ENCODE measurements around the gene TAS2R14. TPM values are rescaled to one million over a fixed set of nuclear protein-coding genes. Genes with fewer than 3 reads are reported as not detected.

Gene TAS2R14, protein sequence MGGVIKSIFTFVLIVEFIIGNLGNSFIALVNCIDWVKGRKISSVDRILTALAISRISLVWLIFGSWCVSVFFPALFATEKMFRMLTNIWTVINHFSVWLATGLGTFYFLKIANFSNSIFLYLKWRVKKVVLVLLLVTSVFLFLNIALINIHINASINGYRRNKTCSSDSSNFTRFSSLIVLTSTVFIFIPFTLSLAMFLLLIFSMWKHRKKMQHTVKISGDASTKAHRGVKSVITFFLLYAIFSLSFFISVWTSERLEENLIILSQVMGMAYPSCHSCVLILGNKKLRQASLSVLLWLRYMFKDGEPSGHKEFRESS
- total RNA-seq (2012; rRNA removed): 2.4 and 3.5 TPM in 2 replicates

- H3K4me2 ChIP-seq (ENCODE audit: low read length): no peak within 1 kb of the TSS
- no peak within 1 kb of the TSS for H3K4me3 ChIP-seq (ENCODE audit: low read length)
- H3K9ac ChIP-seq (ENCODE audit: low read depth, low read length): no peak within 1 kb of the TSS
- H3K4me1 ChIP-seq (ENCODE audit: control insufficient read depth, insufficient read depth, low read length): peaks cover 3% of the 10 kb centered on the region
- H3K27me3 ChIP-seq (ENCODE audit: control insufficient read depth, insufficient read depth, low read length): no peaks in the 10 kb centered on the region
- no peaks in the 10 kb centered on the region for H3K9me3 ChIP-seq (replicated peaks; ENCODE audit: low read length)
- H3K36me3 ChIP-seq (ENCODE audit: insufficient read depth, low read length): no peaks in the 10 kb centered on the region
Observed at GRCh38 chr12:10939163-10939562, at the start of gene TAS2R14. Gene TAS2R14, minus strand, starts transcription at chr12:10939263. Its CDS starts 56 bp downstream, at chr12:10939207.

- H3K36me3 ChIP-seq (ENCODE audit: insufficient read depth, low read length): no peaks in the 10 kb centered on the region
- no peak within 1 kb of the TSS for H3K9ac ChIP-seq (ENCODE audit: low read depth, low read length)
- H3K4me3 ChIP-seq (ENCODE audit: low read length): no peak within 1 kb of the TSS
- no peaks in the 10 kb centered on the region for H3K27me3 ChIP-seq (ENCODE audit: control insufficient read depth, insufficient read depth, low read length)
- H3K4me2 ChIP-seq (ENCODE audit: low read length): no peak within 1 kb of the TSS
- no peaks in the 10 kb centered on the region for H3K4me1 ChIP-seq (ENCODE audit: control insufficient read depth, insufficient read depth, low read length)
- no peaks in the 10 kb centered on the region for H3K9me3 ChIP-seq (replicated peaks; ENCODE audit: low read length)
Observed at GRCh38 chr12:10986812-10987211, 47.7 kb upstream of the TAS2R14 start, which contains the start of gene TAS2R50. Gene TAS2R50, minus strand, starts transcription at chr12:10986912. Its CDS starts 52 bp downstream, at chr12:10986860.

DNA sequence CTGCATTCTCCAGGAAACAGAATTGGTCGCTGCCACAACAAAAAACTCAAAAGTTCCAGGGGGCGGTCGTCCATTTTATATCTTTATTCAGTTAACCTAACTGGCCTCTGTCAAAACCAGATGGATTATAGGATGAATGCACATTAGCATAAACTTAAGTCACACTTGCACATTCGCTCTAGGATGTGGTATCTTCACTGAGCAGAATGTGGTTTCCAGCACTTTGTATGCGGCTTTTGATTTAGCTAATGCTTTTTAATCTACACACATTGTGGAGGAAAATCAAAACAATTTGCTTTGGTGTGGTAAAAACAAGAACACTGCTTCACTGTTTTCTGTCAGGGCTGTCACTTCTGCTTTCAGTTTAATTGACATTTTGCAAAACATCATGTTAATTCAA, 43.2 kb upstream of the TAS2R14 start:
- Histone ChIP-seq H3K4me1 (ENCODE audit: control insufficient read depth, insufficient read depth, low read length) (no peaks in the 10 kb centered on the region), H3K9ac (ENCODE audit: low read depth, low read length) (no peak overlapping the region), H3K36me3 (ENCODE audit: insufficient read depth, low read length) (no peaks in the 10 kb centered on the region), H3K4me3 (ENCODE audit: low read length) (no peak overlapping the region), H3K27me3 (ENCODE audit: control insufficient read depth, insufficient read depth, low read length) (no peaks in the 10 kb centered on the region), H3K9me3 (replicated peaks; ENCODE audit: low read length) (no peaks in the 10 kb centered on the region), H3K4me2 (ENCODE audit: low read length) (no peak overlapping the region)

GRCh38 chr12:10974965-10975364, 35.9 kb upstream of the TAS2R14 start:
- no peaks in the 10 kb centered on the region for H3K36me3 ChIP-seq (ENCODE audit: insufficient read depth, low read length)
- no peak overlapping the region for H3K4me3 ChIP-seq (ENCODE audit: low read length)
- H3K9me3 ChIP-seq (replicated peaks; ENCODE audit: low read length): no peaks in the 10 kb centered on the region
- H3K4me2 ChIP-seq (ENCODE audit: low read length): no peak overlapping the region
- H3K4me1 ChIP-seq (ENCODE audit: control insufficient read depth, insufficient read depth, low read length): no peaks in the 10 kb centered on the region
- no peak overlapping the region for H3K9ac ChIP-seq (ENCODE audit: low read depth, low read length)
- no peaks in the 10 kb centered on the region for H3K27me3 ChIP-seq (ENCODE audit: control insufficient read depth, insufficient read depth, low read length)

- Histone ChIP-seq H3K4me1 (ENCODE audit: control insufficient read depth, insufficient read depth, low read length) (peaks cover 12% of the 10 kb centered on the region), H3K36me3 (ENCODE audit: insufficient read depth, low read length) (no peaks in the 10 kb centered on the region), H3K4me3 (ENCODE audit: low read length) (no peak overlapping the region), H3K27me3 (ENCODE audit: control insufficient read depth, insufficient read depth, low read length) (no peaks in the 10 kb centered on the region), H3K9me3 (replicated peaks; ENCODE audit: low read length) (no peaks in the 10 kb centered on the region), H3K4me2 (ENCODE audit: low read length) (no peak overlapping the region), H3K9ac (ENCODE audit: low read depth, low read length) (no peak overlapping the region)
Observed at GRCh38 chr12:10968765-10969456, 29.8 kb upstream of the TAS2R14 start.

- H3K4me3 ChIP-seq (ENCODE audit: low read length): no peak overlapping the region
- H3K27me3 ChIP-seq (ENCODE audit: control insufficient read depth, insufficient read depth, low read length): no peaks in the 10 kb centered on the region
- no peaks in the 10 kb centered on the region for H3K36me3 ChIP-seq (ENCODE audit: insufficient read depth, low read length)
- no peaks in the 10 kb centered on the region for H3K9me3 ChIP-seq (replicated peaks; ENCODE audit: low read length)
- H3K4me1 ChIP-seq (ENCODE audit: control insufficient read depth, insufficient read depth, low read length): peaks cover 12% of the 10 kb centered on the region
- H3K9ac ChIP-seq (ENCODE audit: low read depth, low read length): no peak overlapping the region
- H3K4me2 ChIP-seq (ENCODE audit: low read length): no peak overlapping the region
Observed at GRCh38 chr12:10967409-10967808, 28.3 kb upstream of the TAS2R14 start.

DNA sequence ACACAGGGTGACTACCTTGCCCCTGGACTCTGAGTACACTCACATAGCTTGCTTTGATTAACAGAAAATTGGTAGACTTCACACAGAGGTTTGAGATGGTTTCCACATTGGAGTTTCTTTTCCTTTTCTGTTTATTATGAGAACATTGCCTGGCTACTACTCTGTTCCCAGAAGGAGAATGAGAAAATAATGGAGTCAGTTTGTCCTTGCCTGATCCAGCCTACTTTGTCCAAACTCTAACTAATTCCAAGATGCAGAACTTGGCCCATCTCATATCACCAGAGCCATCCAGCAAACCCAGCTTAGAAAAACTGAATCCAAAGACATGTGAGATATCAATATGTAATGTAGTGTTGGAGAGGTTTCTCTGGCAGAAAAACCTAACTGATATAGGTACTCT, 27.3 kb upstream of the TAS2R14 start:
- H3K9me3 ChIP-seq (replicated peaks; ENCODE audit: low read length): no peaks in the 10 kb centered on the region
- no peak overlapping the region for H3K9ac ChIP-seq (ENCODE audit: low read depth, low read length)
- H3K4me2 ChIP-seq (ENCODE audit: low read length): no peak overlapping the region
- peaks cover 12% of the 10 kb centered on the region for H3K4me1 ChIP-seq (ENCODE audit: control insufficient read depth, insufficient read depth, low read length)
- no peak overlapping the region for H3K4me3 ChIP-seq (ENCODE audit: low read length)
- H3K36me3 ChIP-seq (ENCODE audit: insufficient read depth, low read length): no peaks in the 10 kb centered on the region
- H3K27me3 ChIP-seq (ENCODE audit: control insufficient read depth, insufficient read depth, low read length): no peaks in the 10 kb centered on the region

DNA sequence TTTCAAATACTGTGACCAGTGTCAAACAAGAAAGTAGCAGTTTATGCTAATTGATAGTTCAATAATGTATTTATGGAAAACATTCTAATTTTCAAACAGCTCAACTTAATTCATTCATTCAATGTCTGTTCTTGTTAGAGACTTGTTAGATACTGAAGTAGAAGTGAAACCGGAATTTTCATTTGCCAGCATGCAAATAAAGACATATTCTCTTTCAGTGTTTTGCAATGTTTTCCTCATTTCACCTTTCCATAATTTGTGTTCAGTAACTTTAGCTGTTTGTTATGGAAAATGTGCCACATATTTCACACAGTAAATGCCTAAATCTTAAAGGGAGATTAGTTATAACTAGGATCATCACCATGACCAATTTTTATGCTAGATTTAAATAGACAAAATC, 26.4 kb upstream of the TAS2R14 start:
- Histone ChIP-seq H3K9me3 (replicated peaks; ENCODE audit: low read length) (no peaks in the 10 kb centered on the region), H3K4me1 (ENCODE audit: control insufficient read depth, insufficient read depth, low read length) (peaks cover 12% of the 10 kb centered on the region), H3K4me2 (ENCODE audit: low read length) (no peak overlapping the region), H3K4me3 (ENCODE audit: low read length) (no peak overlapping the region), H3K36me3 (ENCODE audit: insufficient read depth, low read length) (no peaks in the 10 kb centered on the region), H3K27me3 (ENCODE audit: control insufficient read depth, insufficient read depth, low read length) (no peaks in the 10 kb centered on the region), H3K9ac (ENCODE audit: low read depth, low read length) (no peak overlapping the region)

- H3K4me1 ChIP-seq (ENCODE audit: control insufficient read depth, insufficient read depth, low read length): no peaks in the 10 kb centered on the region
- H3K27me3 ChIP-seq (ENCODE audit: control insufficient read depth, insufficient read depth, low read length): no peaks in the 10 kb centered on the region
- no peak overlapping the region for H3K9ac ChIP-seq (ENCODE audit: low read depth, low read length)
- H3K4me3 ChIP-seq (ENCODE audit: low read length): no peak overlapping the region
- no peaks in the 10 kb centered on the region for H3K9me3 ChIP-seq (replicated peaks; ENCODE audit: low read length)
- no peaks in the 10 kb centered on the region for H3K36me3 ChIP-seq (ENCODE audit: insufficient read depth, low read length)
- H3K4me2 ChIP-seq (ENCODE audit: low read length): no peak overlapping the region
Observed at GRCh38 chr12:10960211-10960610, 21.1 kb upstream of the TAS2R14 start.

GRCh38 chr12:10959804-10960203, 20.7 kb upstream of the TAS2R14 start:
- Histone ChIP-seq H3K9ac (ENCODE audit: low read depth, low read length) (no peak overlapping the region), H3K4me1 (ENCODE audit: control insufficient read depth, insufficient read depth, low read length) (no peaks in the 10 kb centered on the region), H3K4me2 (ENCODE audit: low read length) (no peak overlapping the region), H3K27me3 (ENCODE audit: control insufficient read depth, insufficient read depth, low read length) (no peaks in the 10 kb centered on the region), H3K36me3 (ENCODE audit: insufficient read depth, low read length) (no peaks in the 10 kb centered on the region), H3K4me3 (ENCODE audit: low read length) (no peak overlapping the region), H3K9me3 (replicated peaks; ENCODE audit: low read length) (no peaks in the 10 kb centered on the region)

DNA sequence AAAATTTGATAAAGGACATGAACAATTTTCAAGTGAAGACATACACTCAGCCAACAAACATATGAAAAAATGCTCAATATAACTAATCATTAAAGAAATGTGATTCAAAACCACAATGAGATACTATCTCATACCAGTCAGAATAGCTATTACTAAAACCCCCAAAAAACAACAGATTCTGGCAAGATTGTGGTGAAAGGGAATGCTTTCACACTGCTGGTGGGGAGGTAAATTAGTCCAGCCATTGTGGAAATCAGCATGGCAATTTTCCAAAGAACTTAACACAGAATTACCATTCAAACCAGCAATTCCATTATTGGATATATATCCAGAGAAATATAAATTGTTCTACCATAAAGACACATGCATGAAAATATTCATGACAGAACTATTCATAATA, 18.7 kb upstream of the TAS2R14 start:
- Histone ChIP-seq H3K4me1 (ENCODE audit: control insufficient read depth, insufficient read depth, low read length) (no peaks in the 10 kb centered on the region), H3K4me2 (ENCODE audit: low read length) (no peak overlapping the region), H3K27me3 (ENCODE audit: control insufficient read depth, insufficient read depth, low read length) (no peaks in the 10 kb centered on the region), H3K36me3 (ENCODE audit: insufficient read depth, low read length) (no peaks in the 10 kb centered on the region), H3K9me3 (replicated peaks; ENCODE audit: low read length) (no peaks in the 10 kb centered on the region), H3K4me3 (ENCODE audit: low read length) (no peak overlapping the region), H3K9ac (ENCODE audit: low read depth, low read length) (no peak overlapping the region)

DNA sequence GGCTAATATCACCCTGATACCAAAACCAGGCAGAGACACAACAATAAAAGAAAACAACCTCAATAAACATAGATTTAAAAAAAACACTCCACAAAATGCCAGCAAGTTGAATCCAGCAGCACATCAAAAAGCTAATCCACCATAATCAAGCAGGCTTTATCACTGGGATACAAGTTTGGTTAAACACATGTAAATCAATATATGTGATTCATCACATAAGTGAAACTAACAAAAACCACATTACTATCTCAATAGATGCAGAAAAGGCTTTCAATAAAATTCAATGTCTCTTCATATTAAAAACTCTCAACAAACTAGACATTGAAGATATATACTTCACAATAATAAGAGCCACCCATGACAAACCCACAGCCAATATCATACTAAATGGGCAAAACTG, 17.0 kb upstream of the TAS2R14 start:
- no peak overlapping the region for H3K4me2 ChIP-seq (ENCODE audit: low read length)
- H3K36me3 ChIP-seq (ENCODE audit: insufficient read depth, low read length): no peaks in the 10 kb centered on the region
- H3K27me3 ChIP-seq (ENCODE audit: control insufficient read depth, insufficient read depth, low read length): no peaks in the 10 kb centered on the region
- H3K9me3 ChIP-seq (replicated peaks; ENCODE audit: low read length): no peaks in the 10 kb centered on the region
- no peak overlapping the region for H3K9ac ChIP-seq (ENCODE audit: low read depth, low read length)
- no peaks in the 10 kb centered on the region for H3K4me1 ChIP-seq (ENCODE audit: control insufficient read depth, insufficient read depth, low read length)
- no peak overlapping the region for H3K4me3 ChIP-seq (ENCODE audit: low read length)

Data from skeletal muscle satellite cell (primary cell).